KMS-11 (cell line): ENCODE data around the gene SLC4A8.

Source experiments
- H2AFZ ChIP-seq: fragments of 200-600 bp; sonication (generic); 2 replicates; pipeline ENCODE4 v1.6.1; 2016; ENCODE audit warnings: antibody characterized with exemption, mixed run types, low read depth
- H3K27ac ChIP-seq: fragments of 200-600 bp; sonication (generic); 2 replicates; pipeline ENCODE4 v1.6.1; 2016; ENCODE audit warnings: mild to moderate bottlenecking, mixed run types
- H3K27me3 ChIP-seq: fragments of 200-600 bp; sonication (generic); 2 replicates; pipeline ENCODE4 v1.6.1; 2017; ENCODE audit warnings: mild to moderate bottlenecking, low read depth, mixed run types, moderate library complexity; ENCODE audit not compliant: insufficient read depth
- H3K36me3 ChIP-seq: fragments of 200-600 bp; sonication (generic); 2 replicates; pipeline ENCODE4 v1.6.1; 2017; ENCODE audit warnings: mild to moderate bottlenecking, mixed run types; ENCODE audit not compliant: insufficient read depth
- H3K4me1 ChIP-seq: fragments of 200-600 bp; sonication (generic); 2 replicates; pipeline ENCODE4 v1.6.1; 2016; ENCODE audit warnings: mild to moderate bottlenecking, low read depth, mixed run types; ENCODE audit not compliant: poor library complexity, severe bottlenecking
- H3K4me2 ChIP-seq: fragments of 200-600 bp; sonication (generic); 2 replicates; pipeline ENCODE4 v1.7.0; 2016; ENCODE audit warnings: mild to moderate bottlenecking, mixed run types
- H3K4me3 ChIP-seq: fragments of 200-600 bp; sonication (generic); IDR thresholded peaks from 2 replicates; pipeline ENCODE4 v1.6.1; 2017; ENCODE audit warnings: low read depth, low read length, mixed read lengths; ENCODE audit not compliant: insufficient read depth
- H3K79me2 ChIP-seq: fragments of 200-600 bp; sonication (generic); 2 replicates; pipeline ENCODE4 v1.6.1; 2016; ENCODE audit warnings: low read depth, mixed run types; ENCODE audit not compliant: insufficient read depth
- H3K9ac ChIP-seq: fragments of 200-600 bp; sonication (generic); 2 replicates; pipeline ENCODE4 v1.6.1; 2016; ENCODE audit warnings: mild to moderate bottlenecking, mixed run types
- H4K20me1 ChIP-seq: fragments of 200-600 bp; sonication (generic); 2 replicates; pipeline ENCODE4 v1.6.1; 2016; ENCODE audit warnings: mild to moderate bottlenecking, mixed run types; ENCODE audit not compliant: insufficient read depth
- TF ChIP-seq, protein P1 (sequence below): fragments of 200-600 bp; sonication (generic); conservative IDR thresholded peaks from 2 replicates; pipeline ENCODE4 v1.6.1; 2017; ENCODE audit warnings: low read depth, mild to moderate bottlenecking, antibody characterized with exemption, low read length, moderate library complexity, mixed read lengths

The SLC4A8 gene

DNA sequence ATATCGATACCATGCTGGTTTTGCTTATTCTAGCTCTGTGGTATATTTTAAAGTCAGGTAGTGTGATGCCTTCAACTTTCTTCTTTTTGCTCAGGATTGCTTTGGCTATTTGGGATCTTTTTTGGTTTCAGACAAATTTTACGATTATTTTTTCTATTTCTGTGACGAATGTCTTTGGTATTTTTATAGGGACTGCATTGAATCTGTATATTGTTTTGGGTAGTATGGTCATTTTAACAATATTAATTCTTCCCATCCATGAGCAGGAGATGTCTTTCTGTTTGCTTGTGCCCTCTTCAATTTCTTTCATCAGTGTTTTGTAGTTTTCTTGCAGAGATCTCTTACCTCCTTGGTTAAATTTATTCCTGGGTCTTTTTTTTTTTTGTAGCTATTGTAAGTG is 10.8 kb upstream of the SLC4A8 start:
- H2AFZ ChIP-seq, result no peak overlapping the region
- no peaks in the 10 kb centered on the region for H3K79me2 ChIP-seq
- no peak overlapping the region for H3K27ac ChIP-seq
- no peaks in the 10 kb centered on the region for H3K36me3 ChIP-seq
- H3K4me3 ChIP-seq, result no peak overlapping the region
- no peaks in the 10 kb centered on the region for H3K4me1 ChIP-seq
- H3K4me2 ChIP-seq, result no peak overlapping the region
- no peaks in the 10 kb centered on the region for H3K27me3 ChIP-seq
- no peak overlapping the region for H3K9ac ChIP-seq
- H4K20me1 ChIP-seq, result no peaks in the 10 kb centered on the region
- TF ChIP-seq, protein P1, sequence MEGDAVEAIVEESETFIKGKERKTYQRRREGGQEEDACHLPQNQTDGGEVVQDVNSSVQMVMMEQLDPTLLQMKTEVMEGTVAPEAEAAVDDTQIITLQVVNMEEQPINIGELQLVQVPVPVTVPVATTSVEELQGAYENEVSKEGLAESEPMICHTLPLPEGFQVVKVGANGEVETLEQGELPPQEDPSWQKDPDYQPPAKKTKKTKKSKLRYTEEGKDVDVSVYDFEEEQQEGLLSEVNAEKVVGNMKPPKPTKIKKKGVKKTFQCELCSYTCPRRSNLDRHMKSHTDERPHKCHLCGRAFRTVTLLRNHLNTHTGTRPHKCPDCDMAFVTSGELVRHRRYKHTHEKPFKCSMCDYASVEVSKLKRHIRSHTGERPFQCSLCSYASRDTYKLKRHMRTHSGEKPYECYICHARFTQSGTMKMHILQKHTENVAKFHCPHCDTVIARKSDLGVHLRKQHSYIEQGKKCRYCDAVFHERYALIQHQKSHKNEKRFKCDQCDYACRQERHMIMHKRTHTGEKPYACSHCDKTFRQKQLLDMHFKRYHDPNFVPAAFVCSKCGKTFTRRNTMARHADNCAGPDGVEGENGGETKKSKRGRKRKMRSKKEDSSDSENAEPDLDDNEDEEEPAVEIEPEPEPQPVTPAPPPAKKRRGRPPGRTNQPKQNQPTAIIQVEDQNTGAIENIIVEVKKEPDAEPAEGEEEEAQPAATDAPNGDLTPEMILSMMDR, result no peak

DNA sequence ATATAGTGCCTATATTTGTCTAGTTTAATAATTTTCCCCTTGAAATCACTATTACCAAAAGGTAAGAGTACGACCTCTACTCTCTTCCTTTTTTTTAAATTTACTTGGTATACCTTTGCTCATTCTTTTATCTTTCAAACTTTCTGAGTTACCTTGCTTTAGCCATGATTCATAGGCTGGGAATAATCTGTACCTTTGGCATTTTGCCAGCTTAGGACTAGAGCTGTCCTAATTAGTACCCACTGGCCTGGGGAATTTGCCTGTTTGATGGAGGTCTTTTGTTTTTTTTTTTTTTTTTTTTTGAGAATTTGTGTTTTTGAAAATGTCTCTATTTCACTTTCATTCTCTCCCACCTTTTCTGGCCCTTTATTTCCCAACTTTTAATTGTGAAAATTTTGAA is 8.7 kb upstream of the SLC4A8 start:
- H3K36me3 ChIP-seq, result no peaks in the 10 kb centered on the region
- TF ChIP-seq, protein P1, result no peak
- no peaks in the 10 kb centered on the region for H3K27me3 ChIP-seq
- H3K9ac ChIP-seq, result no peak overlapping the region
- no peaks in the 10 kb centered on the region for H3K79me2 ChIP-seq
- H3K4me3 ChIP-seq, result no peak overlapping the region
- H2AFZ ChIP-seq, result no peak overlapping the region
- no peaks in the 10 kb centered on the region for H4K20me1 ChIP-seq
- no peaks in the 10 kb centered on the region for H3K4me1 ChIP-seq
- no peak overlapping the region for H3K4me2 ChIP-seq
- H3K27ac ChIP-seq, result no peak overlapping the region

DNA sequence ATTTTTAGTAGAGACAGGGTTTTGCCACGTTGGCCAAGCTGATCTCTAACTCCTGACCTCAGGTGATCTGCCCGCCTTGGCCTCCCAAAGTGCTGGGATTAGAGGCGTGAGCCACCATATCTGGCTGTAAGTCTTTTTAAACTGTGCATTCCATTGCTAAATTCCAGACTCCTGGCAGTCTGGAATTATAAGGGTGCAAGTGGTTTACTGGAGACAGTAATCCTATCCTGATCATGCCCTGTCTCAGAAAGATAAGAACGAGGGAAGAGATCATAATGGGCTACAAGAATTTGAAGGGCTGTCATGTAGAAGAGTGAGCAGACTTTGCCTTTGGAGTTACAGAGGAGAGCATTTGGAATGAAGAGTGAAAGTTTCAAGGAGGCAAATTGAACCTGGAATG is 6.8 kb upstream of the SLC4A8 start:
- H3K4me3 ChIP-seq, result no peak overlapping the region
- H3K9ac ChIP-seq, result no peak overlapping the region

DNA sequence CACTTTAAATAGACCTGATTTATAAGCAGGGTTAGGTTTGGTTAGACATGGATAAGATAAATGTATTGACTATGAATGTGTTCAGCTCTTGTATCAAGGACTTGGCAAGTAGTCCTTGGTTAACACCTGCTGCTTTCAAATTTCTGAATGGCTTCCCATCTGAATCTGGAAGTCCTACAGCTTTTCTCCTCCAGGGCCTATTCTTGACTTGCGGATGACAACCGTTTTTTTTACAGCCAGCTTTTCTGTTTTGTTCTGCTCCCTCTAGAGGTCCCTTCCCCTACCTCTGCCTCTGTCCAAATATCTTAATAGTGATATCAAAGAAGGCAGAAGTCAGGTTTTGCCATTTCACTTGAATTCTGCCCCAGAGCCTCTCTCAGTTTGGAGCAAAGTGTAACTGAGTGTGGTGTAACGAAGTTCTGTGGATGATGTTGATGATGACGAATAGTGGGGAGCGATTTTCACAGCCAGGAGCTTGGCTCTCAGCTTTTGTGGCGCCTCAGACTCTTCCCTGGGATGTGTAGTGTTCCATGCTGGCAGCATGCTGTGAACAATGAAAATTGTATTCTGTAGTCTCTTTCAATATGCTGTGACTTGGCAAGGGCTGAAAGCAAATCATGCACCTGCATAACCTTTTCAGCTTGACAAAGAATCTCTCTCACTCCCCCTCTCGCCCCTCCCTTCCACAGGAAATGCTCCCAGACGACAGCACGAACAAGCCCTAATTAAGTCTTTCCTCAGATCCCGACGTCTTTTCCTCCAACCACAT is 5.0 kb upstream of the SLC4A8 start:
- Histone ChIP-seq H3K4me2 (no peak overlapping the region), H2AFZ (no peak overlapping the region), H3K27ac (no peak overlapping the region), H3K36me3 (no peaks in the 10 kb centered on the region), H4K20me1 (no peaks in the 10 kb centered on the region), H3K27me3 (no peaks in the 10 kb centered on the region), H3K79me2 (no peaks in the 10 kb centered on the region), H3K9ac (no peak overlapping the region), H3K4me1 (peaks cover 6% of the 10 kb centered on the region), H3K4me3 (no peak overlapping the region)
- TF ChIP-seq, protein P1, result no peak

More for the DNA sequence above, 6.8 kb upstream of the SLC4A8 start:
- Histone ChIP-seq H2AFZ (no peak overlapping the region), H3K4me1 (no peaks in the 10 kb centered on the region), H3K36me3 (no peaks in the 10 kb centered on the region), H4K20me1 (no peaks in the 10 kb centered on the region), H3K27me3 (no peaks in the 10 kb centered on the region), H3K79me2 (no peaks in the 10 kb centered on the region), H3K4me2 (no peak overlapping the region), H3K27ac (no peak overlapping the region)
- TF ChIP-seq, protein P1, result no peak
